Sigmoid colon (tissue), 4 donors: ENCODE data around the gene TMEM225B.

Experiments
- CTCF ChIP-seq, 4 experiments: fragments of 450-650 bp in 3 of 4; fragments of 200-600 bp in 1 of 4; IDR thresholded peaks; one replicate each; pipeline ENCODE4 v1.5.1; 2016 to 2019; ENCODE audit warnings: antibody characterized with exemption in 4 of 4, mild to moderate bottlenecking in 3 of 4, moderate library complexity in 2 of 4
- EP300 ChIP-seq, 4 donors: sonication (generic); formaldehyde crosslinking; IDR thresholded peaks; one replicate each; pipeline ENCODE4 v1.6.1; 2017; ENCODE audit warnings: antibody characterized with exemption in 4 of 4
- POLR2A ChIP-seq, 2 donors: fragments of 450-650 bp; IDR thresholded peaks; one replicate each; pipeline ENCODE4 v1.6.1; 2016; ENCODE audit warnings: antibody characterized with exemption in 2 of 2, mild to moderate bottlenecking in 2 of 2, moderate library complexity in 2 of 2
- POLR2AphosphoS5 ChIP-seq, 4 donors: sonication (generic); formaldehyde crosslinking; IDR thresholded peaks; one replicate each; pipeline ENCODE4 v1.6.1; 2017; ENCODE audit warnings: antibody characterized with exemption in 4 of 4

GRCh38 chr7:99554939-99555338, 43.1 kb upstream of the TMEM225B start:
- TF ChIP-seq CTCF (IDR thresholded peaks at IDR 0.05) (no peak), POLR2AphosphoS5 (IDR thresholded peaks at IDR 0.05) (no peak), POLR2A (IDR thresholded peaks at IDR 0.05) (no peak), EP300 (IDR thresholded peaks at IDR 0.05) (no peak)
